IMR-90 (cell line): ENCODE data around the gene THSD8. TPM values are rescaled to one million over a fixed set of nuclear protein-coding genes. Genes with fewer than 3 reads are reported as not detected.
A peak's percentile ranks its signal among the peaks of the same experiment; 100 is the strongest.

ENCODE experiments used
- ATAC-seq: fragments of 200-7000 bp; cut with Tn5 transposase; 2 replicates; pipeline ENCODE4 v1.9.1; 2020; ENCODE audit warnings: low read depth, mild to moderate bottlenecking, moderate library complexity
- BruUV-seq: library from RNA; stranded (reverse); fragments of 400-500 nt; replicated peaks from 2 replicates; lab custom pipeline; 2021; lab: Mats Ljungman, UMichigan
- CTCF ChIA-PET: fragments of 300-600 bp; formaldehyde crosslinking; extraction: SDS; loops from one replicate; lab custom pipeline; 2021; ENCODE audit warnings: antibody characterized with exemption; lab: Yijun Ruan, JAX
- POLR2A ChIA-PET: fragments of 300-600 bp; sonication (Branson Sonifier 250); formaldehyde crosslinking; loops from one replicate; lab custom pipeline; 2022; ENCODE audit warnings: antibody characterized with exemption; ENCODE audit not compliant: unreplicated experiment; lab: Charles Lee
- DNase-seq: peaks from one replicate; pipeline ENCODE4 v3.0.0; 2013
- H2AFZ ChIP-seq: replicated peaks from 2 replicates; pipeline ENCODE3; 2013; ENCODE audit warnings: low read length, mild to moderate bottlenecking; ENCODE audit not compliant: poor library complexity
- H2AK5ac ChIP-seq: 2 replicates; pipeline ENCODE4 v1.6.1; 2013; ENCODE audit warnings: low read depth, low read length, inconsistent platforms
- H2AK9ac ChIP-seq: replicated peaks from 2 replicates; pipeline ENCODE3; 2013; ENCODE audit warnings: mild to moderate bottlenecking, low read depth, low read length, moderate library complexity; ENCODE audit not compliant: poor library complexity
- H2BK120ac ChIP-seq: 2 replicates; pipeline ENCODE4 v1.6.1; 2013; ENCODE audit warnings: low read depth, low read length, inconsistent platforms
- H2BK15ac ChIP-seq: 3 replicates; pipeline ENCODE4 v1.6.1; 2013; ENCODE audit warnings: low read depth, low read length, inconsistent platforms
- H2BK20ac ChIP-seq: 2 replicates; pipeline ENCODE4 v1.6.1; 2013; ENCODE audit warnings: low read depth, mild to moderate bottlenecking, inconsistent platforms, low read length, moderate library complexity
- H2BK5ac ChIP-seq: 2 replicates; pipeline ENCODE4 v1.6.1; 2013; ENCODE audit warnings: mild to moderate bottlenecking, low read depth, low read length, inconsistent platforms; ENCODE audit not compliant: poor library complexity, severe bottlenecking
- H3K14ac ChIP-seq: replicated peaks from 2 replicates; pipeline ENCODE4 v1.6.1; 2013; ENCODE audit warnings: low read depth, low read length, inconsistent platforms
- H3K18ac ChIP-seq: 2 replicates; pipeline ENCODE4 v1.6.1; 2013; ENCODE audit warnings: low read depth, low read length, control low read depth
- H3K23ac ChIP-seq: 2 replicates; pipeline ENCODE4 v1.6.1; 2013; ENCODE audit warnings: low read depth, low read length, inconsistent platforms
- H3K27ac ChIP-seq: 2 replicates; pipeline ENCODE4 v1.5.1; 2013; ENCODE audit warnings: mild to moderate bottlenecking, control low read depth, low read length; ENCODE audit not compliant: insufficient read depth
- H3K27me3 ChIP-seq: 2 replicates; pipeline ENCODE4 v1.6.1; 2013; ENCODE audit warnings: low read length; ENCODE audit not compliant: control insufficient read depth, insufficient read depth
- H3K36me3 ChIP-seq: 2 replicates; pipeline ENCODE4 v1.6.1; 2013; ENCODE audit warnings: low read length, mixed read lengths; ENCODE audit not compliant: control insufficient read depth, insufficient read depth
- H3K4ac ChIP-seq: 2 replicates; pipeline ENCODE4 v1.6.1; 2013; ENCODE audit warnings: low read depth, low read length, inconsistent platforms
- H3K4me1 ChIP-seq: 2 replicates; pipeline ENCODE4 v1.6.1; 2013; ENCODE audit warnings: low read length, mixed read lengths; ENCODE audit not compliant: control insufficient read depth, insufficient read depth
- H3K4me2 ChIP-seq: 2 replicates; pipeline ENCODE4 v1.6.1; 2013; ENCODE audit warnings: low read depth, mild to moderate bottlenecking, control low read depth, low read length, moderate library complexity
- H3K4me3 ChIP-seq: 2 replicates; pipeline ENCODE4 v1.5.1; 2013; ENCODE audit warnings: low read depth, mild to moderate bottlenecking, control low read depth, low read length, moderate library complexity; ENCODE audit not compliant: insufficient read depth
- H3K56ac ChIP-seq: 2 replicates; pipeline ENCODE4 v1.6.1; 2013; ENCODE audit warnings: low read length, inconsistent platforms; ENCODE audit not compliant: insufficient read depth; ENCODE audit errors: extremely low read depth
- H3K79me1 ChIP-seq, 2 experiments: 2 replicates each; pipeline ENCODE4 v1.6.1; 2013; ENCODE audit warnings: low read length in 2 of 2, inconsistent platforms in 1 of 2, low read depth in 1 of 2
- H3K9ac ChIP-seq: 2 replicates; pipeline ENCODE4 v1.6.1; 2013; ENCODE audit warnings: low read depth, low read length, control low read depth
- H3K9me1 ChIP-seq: 2 replicates; pipeline ENCODE4 v1.6.1; 2013; ENCODE audit warnings: low read length, inconsistent platforms; ENCODE audit not compliant: insufficient read depth
- H3K9me3 ChIP-seq: 2 replicates; pipeline ENCODE4 v1.6.1; 2013; ENCODE audit warnings: low read length; ENCODE audit not compliant: control insufficient read depth, insufficient read depth
- H4K20me1 ChIP-seq: 2 replicates; pipeline ENCODE4 v1.6.1; 2013; ENCODE audit warnings: low read length, inconsistent platforms; ENCODE audit not compliant: insufficient read depth
- H4K5ac ChIP-seq: 2 replicates; pipeline ENCODE4 v1.6.1; 2013; ENCODE audit warnings: mild to moderate bottlenecking, low read depth, low read length, control low read depth
- H4K8ac ChIP-seq, 2 experiments: 2 replicates each; pipeline ENCODE4 v1.6.1; 2013; ENCODE audit warnings: low read depth in 2 of 2, low read length in 2 of 2, control low read depth in 1 of 2, inconsistent platforms in 1 of 2
- H4K91ac ChIP-seq: 2 replicates; pipeline ENCODE4 v1.6.1; 2013; ENCODE audit warnings: low read depth, low read length, inconsistent platforms; ENCODE audit not compliant: insufficient read depth
- MXI1 ChIP-seq: IDR thresholded peaks from 2 replicates; pipeline ENCODE4 v1.6.1; 2012; ENCODE audit warnings: low read depth, mild to moderate bottlenecking, low read length, moderate library complexity, borderline replicate concordance
- RCOR1 ChIP-seq: IDR thresholded peaks from 2 replicates; pipeline ENCODE4 v1.6.1; 2012; ENCODE audit warnings: mild to moderate bottlenecking, low read length, improper control_type of control experiment; ENCODE audit not compliant: insufficient replicate concordance
- WGBS, 2 experiments: methylation state at CpG; one replicate each; pipeline versions ENCODE4 v1.1.5 to v1.1.7; 2013; ENCODE audit warnings: missing lambda C conversion rate in 2 of 2; ENCODE audit not compliant: insufficient read length in 1 of 2; ENCODE audit errors: extremely low coverage in 2 of 2; 5-methylcytosine and 5-hydroxymethylcytosine counted together
- dilution Hi-C: fragments of 300-500 bp; cut with HindIII; formaldehyde crosslinking; loops from one replicate; pipeline ENCODE4 v1.14.3; 2018; ENCODE audit warnings: low sequenced_read_pairs; ENCODE audit not compliant: unreplicated experiment
- in situ Hi-C: fragments of 300-500 bp; cut with MboI; formaldehyde crosslinking; loops from 3 replicates; pipeline ENCODE4 v1.14.3; 2019; ENCODE audit warnings: low sequenced_read_pairs, inconsistent platforms, mixed read lengths
- intact Hi-C: fragments of 100-400 bp; cut with micrococcal nuclease; formaldehyde crosslinking; loops from 2 replicates; pipeline ENCODE4 v1.10.0; 2022
- polyA plus RNA-seq, 3 experiments: library from polyadenylated mRNA; depleted of rRNA; stranded (reverse); fragments of >200 nt; gene quantifications; 2 replicates each; pipeline ENCODE4 v1.2.3, GENCODE V29; 2012; ENCODE audit warnings: low replicate concordance in 1 of 3
- total RNA-seq: library from RNA; depleted of rRNA; stranded (reverse); fragments of >200 nt; gene quantifications from 2 replicates; pipeline ENCODE4 v1.2.3, GENCODE V29; 2012

The THSD8 gene
- total and polyA plus RNA-seq, 2 of the 4 experiments (the other 2 are of a cell fraction) = 0.68 TPM; not detected in 1

- Histone ChIP-seq H3K27me3 (no peaks in the 10 kb centered on the region), H3K4me2 (peak overlapping the region; percentile 96), H3K9me1 (peaks cover 36% of the 10 kb centered on the region), H2AFZ (peak overlapping the region; percentile 97), H4K20me1 (peaks cover 3% of the 10 kb centered on the region; the same call in 1 of the 2 replicates), H3K4me3 (peak overlapping the region; percentile 50), H3K14ac (peak overlapping the region; percentile 99), H4K5ac (peak overlapping the region; percentile 96), H3K4ac (peak overlapping the region; percentile 100), H3K56ac (peak overlapping the region; percentile 82), H4K91ac (peak overlapping the region; percentile 97), H2AK9ac (peak overlapping the region; percentile 98), H3K27ac (peak overlapping the region; percentile 89), H4K8ac (peak overlapping the region; percentile 92 to 98), H2BK120ac (peak overlapping the region; percentile 90), H3K36me3 (no peaks in the 10 kb centered on the region), H2BK5ac (peak overlapping the region; percentile 95), H3K18ac (peak overlapping the region; percentile 99), H3K23ac (peak overlapping the region; percentile 92), H2BK20ac (peak overlapping the region; percentile 91), H3K79me1 (peaks cover 0 to 45% of the 10 kb centered on the region in 2 experiments; a peak in 3 of 4 replicates), H2BK15ac (peak overlapping the region; percentile 94), H3K4me1 (peaks cover 49% of the 10 kb centered on the region), H2AK5ac (peak overlapping the region; percentile 99), H3K9me3 (no peaks in the 10 kb centered on the region), H3K9ac (peak overlapping the region; percentile 79)
- TF ChIP-seq RCOR1 (peak; percentile 33), MXI1 (no peak)
- BruUV-seq = no TSS peak
- ATAC-seq (no peak), DNase-seq (no peak)
- intact Hi-C loops = no loop called here
- in situ Hi-C loops = loop anchor here (25.0 kb wide), 1 partner anchor 1055 kb away; no protein-coding TSS in a partner anchor
- 7% methylated on average over 10 of the region's 12 CpGs; no CpG with 5 or more reads in 1 of the 2 experiments for WGBS, 2 experiments
- dilution Hi-C loops = no loop called here
- POLR2A ChIA-PET = interaction anchor here (0.6 to 1.6 kb wide), 2 partner anchors 10 to 83 kb away, joined by 3 to 11 read pairs; partner anchors contain the start of gene JUNB
- CTCF ChIA-PET = interaction anchor here (1.0 to 1.4 kb wide), 3 partner anchors 14 to 66 kb away, joined by 3 to 5 read pairs (median 3); no protein-coding TSS in a partner anchor
Observed at GRCh38 chr19:12782174-12782423, 19.8 kb upstream of the THSD8 start.
